ENCODE measurements around the gene MT1H.

GRCh38 chr16:56639045-56639444 lies 30.6 kb upstream of the MT1H start:
- TF ChIP-seq POLR2A (IDR thresholded peaks at IDR 0.05; ENCODE audit: borderline replicate concordance, extremely low read depth, insufficient read depth, insufficient read length) (no peak), EGR1 (IDR thresholded peaks at IDR 0.05; ENCODE audit: low read depth) (no peak), POLR2AphosphoS5 (IDR thresholded peaks at IDR 0.05; ENCODE audit: low read depth, low read length) (no peak), CTCF (IDR thresholded peaks at IDR 0.05 in 2 of 3, conservative IDR thresholded peaks at IDR 0.05 in 1 of 3; ENCODE audit: borderline replicate concordance in 1 of 3, insufficient read depth in 1 of 3, low read depth in 2 of 3, low read length in 2 of 3) (no peak), FOSL1 (IDR thresholded peaks at IDR 0.05; ENCODE audit: low read depth) (no peak), YY1 (IDR thresholded peaks at IDR 0.05; ENCODE audit: extremely low read depth, insufficient replicate concordance, low read depth, low read length) (no peak), EZH2 (IDR thresholded peaks at IDR 0.05) (no peak), RAD21 (IDR thresholded peaks at IDR 0.05; ENCODE audit: low read depth) (no peak)

All from HCT116 (cell line).